SK-N-MC (cell line): Measurements from ENCODE around the gene SLFN12L.

Experiments used
- EZH2 ChIP-seq: fragments of 200-600 bp; sonication (generic); IDR thresholded peaks from one replicate; pipeline ENCODE4 v1.6.1; 2017; ENCODE audit warnings: antibody characterized with exemption
- POLR2AphosphoS5 ChIP-seq: IDR thresholded peaks from 2 replicates; pipeline ENCODE4 v1.6.1; 2012; ENCODE audit warnings: mild to moderate bottlenecking, low read depth, low read length, borderline replicate concordance

GRCh38 chr17:35429702-35430101, 107.8 kb downstream of the SLFN12L start:
- TF ChIP-seq EZH2 (no peak), POLR2AphosphoS5 (no peak)
